Esophagus muscularis mucosa (tissue), 4 donors: Measurements from ENCODE around the gene RPP25.

Experiments used
- CTCF ChIP-seq, 3 experiments: fragments of 200-600 bp in 2 of 3; fragments of 450-650 bp in 1 of 3; sonication (generic) in 2 of 3; IDR thresholded peaks; one replicate each; pipeline ENCODE4 v1.5.1; 2017 to 2019; ENCODE audit warnings: antibody characterized with exemption in 3 of 3, mild to moderate bottlenecking in 2 of 3, moderate library complexity in 1 of 3
- EP300 ChIP-seq: sonication (generic); formaldehyde crosslinking; IDR thresholded peaks from one replicate; pipeline ENCODE4 v1.6.1; 2017; ENCODE audit warnings: antibody characterized with exemption
- POLR2AphosphoS5 ChIP-seq, 2 donors: sonication (generic); formaldehyde crosslinking; IDR thresholded peaks; one replicate each; pipeline ENCODE4 v1.6.1; 2017; ENCODE audit warnings: antibody characterized with exemption in 2 of 2

GRCh38 chr15:74962671-74963070 lies 6.1 kb upstream of the RPP25 start:
- TF ChIP-seq CTCF (IDR thresholded peaks at IDR 0.05) (no peak), POLR2AphosphoS5 (IDR thresholded peaks at IDR 0.05) (no peak), EP300 (no peak)
